Hematopoietic multipotent progenitor cell (in vitro differentiated cells): ENCODE results near the gene TCIRG1. TPM values are rescaled to one million over a fixed set of nuclear protein-coding genes. Genes with fewer than 3 reads are reported as not detected.

Experiments
- DNase-seq, 3 donors: peaks; one replicate each; pipeline ENCODE4 v3.0.0-alpha.2; 2011 to 2015; ENCODE audit warnings: low read depth in 2 of 3, low spot score in 2 of 3
- total RNA-seq: library from RNA; depleted of rRNA; stranded (reverse); fragments of >200 nt; gene quantifications from one replicate; pipeline ENCODE4 v1.2.3, GENCODE V29; 2012

The TCIRG1 gene
- total RNA-seq, 1 donor: 99.9 TPM

DNA sequence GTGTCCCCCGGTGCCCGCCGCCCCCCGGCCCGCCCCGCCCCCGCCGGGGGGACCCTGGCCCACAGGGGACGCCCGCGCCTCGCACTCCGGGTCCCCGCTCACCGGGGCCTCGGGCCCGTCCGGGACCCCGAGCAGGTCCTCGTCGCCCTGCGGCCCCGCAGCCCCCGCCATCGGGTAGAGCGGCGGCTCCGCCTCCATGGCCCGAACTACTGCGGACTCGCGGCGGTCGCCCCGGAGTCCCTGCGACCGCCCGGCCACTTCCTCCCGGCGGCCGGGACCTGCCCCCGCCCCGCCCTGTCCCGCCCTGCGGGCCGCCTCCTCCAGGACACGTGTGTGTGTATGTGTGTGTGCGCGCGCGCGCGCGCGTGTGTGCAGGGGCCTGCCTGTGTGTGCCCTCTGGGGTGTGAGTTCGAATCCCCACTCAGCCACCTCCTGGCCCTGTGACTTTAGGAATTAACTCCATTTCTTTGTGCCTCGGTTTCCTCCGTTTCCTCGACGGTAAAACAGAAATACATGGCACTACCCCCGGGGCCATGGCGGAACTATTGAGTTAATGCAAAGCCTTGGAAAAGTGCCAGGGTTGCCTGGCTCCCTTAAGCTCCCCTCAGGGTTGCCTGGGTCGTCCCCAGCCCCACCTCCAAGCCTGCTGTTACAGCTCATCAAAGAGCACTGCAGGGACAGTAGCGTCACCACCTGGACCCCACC lies 34.8 kb upstream of the TCIRG1 start, which contains the start of gene UNC93B1:
Gene UNC93B1, minus strand, starts transcription at position 252 of the 705 bp plus-strand sequence. Its CDS starts 54 bp downstream, at position 198.
- peak in 2 of 3 donors; percentile 69 to 73 for DNase-seq

- no peak for DNase-seq
Observed at GRCh38 chr11:68004551-68005335, 34.1 kb upstream of the TCIRG1 start.

DNA sequence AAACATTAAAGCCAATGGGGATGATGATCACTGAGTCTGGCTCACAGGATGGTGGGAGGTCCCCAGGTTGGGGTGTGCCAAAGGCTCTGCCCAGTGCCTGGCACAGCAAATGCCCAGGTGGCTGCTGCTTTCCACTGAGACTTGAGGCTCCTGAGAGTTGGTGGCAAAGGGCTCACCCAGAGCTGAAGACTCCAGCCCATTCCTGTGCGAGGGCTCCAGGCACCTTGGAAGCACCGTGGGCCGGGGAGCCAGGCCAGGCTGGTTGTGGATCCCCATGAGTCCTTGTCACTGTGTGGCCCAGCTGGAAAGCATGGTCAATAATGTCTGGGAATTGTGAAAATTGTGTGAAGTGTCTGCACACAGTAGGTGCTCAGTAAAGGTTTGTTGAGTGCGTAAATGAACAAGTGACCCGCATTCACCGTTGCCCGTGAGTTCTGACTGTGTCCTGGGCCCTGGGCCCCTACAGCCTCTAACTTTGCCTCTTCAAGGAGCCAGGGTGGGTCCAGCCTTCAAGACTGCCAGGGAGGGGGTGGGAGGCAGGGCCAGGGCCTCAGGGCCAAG lies 32.1 kb upstream of the TCIRG1 start:
- DNase-seq: no peak

DNA sequence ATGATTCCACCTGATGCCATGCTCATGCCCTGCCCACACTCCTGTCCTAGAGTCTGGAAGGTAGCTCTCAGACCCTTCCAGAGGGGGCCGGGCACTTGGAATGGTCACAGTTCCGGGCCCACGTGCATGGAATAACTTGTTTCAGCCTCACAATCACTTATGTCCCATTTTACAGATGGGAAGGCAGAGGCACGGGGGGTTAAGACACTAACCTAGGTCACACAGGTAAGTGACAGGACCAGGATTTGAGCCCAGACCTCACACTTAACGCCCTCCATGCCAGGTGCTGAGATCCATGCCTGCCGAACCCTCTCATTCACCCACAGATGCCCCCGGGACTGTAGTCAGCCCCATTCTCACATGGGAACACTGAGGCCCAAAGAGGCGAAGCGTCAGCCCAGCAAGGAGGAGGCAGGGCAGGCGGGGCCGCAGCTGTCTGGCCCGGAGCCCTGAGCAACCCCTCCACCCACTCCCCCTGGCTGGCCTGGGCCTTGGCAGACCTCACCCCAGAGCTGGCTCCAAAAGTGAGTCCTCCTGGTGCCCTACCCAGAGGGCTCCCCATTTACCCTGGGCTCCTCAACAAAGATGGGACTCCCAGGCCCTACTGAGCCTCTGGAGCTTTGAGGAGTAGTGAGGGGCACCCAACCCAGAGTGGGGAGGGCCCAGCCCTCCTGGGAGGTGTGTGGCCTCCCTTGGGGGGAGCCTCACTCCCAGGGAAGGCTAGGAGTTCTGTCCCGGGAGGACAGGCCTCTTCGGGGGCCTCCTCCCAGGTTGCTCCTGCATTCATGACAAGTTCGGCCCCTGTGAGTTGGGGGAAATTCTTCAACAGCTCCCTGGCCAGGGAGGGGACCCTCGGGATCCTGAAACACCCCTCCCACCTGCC lies 31.1 kb upstream of the TCIRG1 start:
- DNase-seq: no peak

GRCh38 chr11:68008381-68009337 lies 30.2 kb upstream of the TCIRG1 start:
- peak in 1 of 3 donors; percentile 64 for DNase-seq

GRCh38 chr11:68009391-68010089 lies 29.3 kb upstream of the TCIRG1 start:
- DNase-seq: peak in 2 of 3 donors; percentile 79 to 86

DNA sequence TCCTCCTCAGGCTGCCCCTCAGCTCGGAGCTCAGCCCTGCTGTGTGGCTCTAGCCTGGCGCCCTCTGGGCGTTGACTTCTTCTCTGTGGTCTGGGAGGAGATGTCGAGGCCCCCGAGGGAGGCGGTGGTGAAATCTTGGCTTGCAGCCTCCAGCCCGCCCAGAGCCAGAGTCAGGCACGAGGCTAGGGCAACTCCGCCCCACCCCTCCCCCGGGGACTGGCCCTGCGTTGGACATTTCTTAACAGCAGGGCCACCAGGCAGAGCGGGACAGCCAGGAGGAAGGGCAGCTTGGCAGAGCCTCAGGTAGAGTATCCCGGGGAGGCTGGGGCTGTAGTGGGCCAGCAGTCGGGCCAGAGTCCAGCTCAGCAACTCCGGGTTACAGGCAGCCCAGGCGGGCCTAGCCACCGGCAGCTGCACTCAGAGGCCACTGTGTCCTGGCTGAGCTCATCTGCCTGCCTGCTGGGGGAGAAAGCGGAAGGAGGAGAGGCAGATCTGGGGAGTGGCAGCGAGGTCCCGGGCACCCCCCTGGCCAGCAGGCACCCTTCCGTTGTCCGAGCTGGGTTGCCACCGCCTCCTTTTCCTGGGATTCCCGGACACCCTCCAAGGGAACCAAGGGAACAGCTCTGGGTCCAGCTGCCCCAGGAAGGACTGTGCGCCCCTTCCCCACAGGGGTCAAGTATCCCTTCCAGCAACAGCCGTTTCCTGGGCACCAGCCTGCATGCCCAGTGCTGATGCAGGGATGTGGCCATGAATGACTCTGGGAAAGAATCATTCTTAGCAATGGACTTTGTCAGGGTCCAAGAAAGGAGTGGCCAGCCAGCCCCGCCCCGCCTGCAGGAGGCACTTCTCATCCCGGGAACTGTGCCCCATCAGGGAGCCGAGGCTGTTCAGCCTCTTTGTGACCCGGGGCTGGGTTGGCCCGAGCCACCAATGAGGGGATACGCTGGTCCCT lies 28.5 kb upstream of the TCIRG1 start, which contains the start of gene ALDH3B1:
Gene ALDH3B1, plus strand, starts transcription at position 238 of the 952 bp plus-strand sequence. CDS start 4,971 bp downstream, outside the sequence.
- DNase-seq: peak in 2 of 3 donors; percentile 63 to 76

DNA sequence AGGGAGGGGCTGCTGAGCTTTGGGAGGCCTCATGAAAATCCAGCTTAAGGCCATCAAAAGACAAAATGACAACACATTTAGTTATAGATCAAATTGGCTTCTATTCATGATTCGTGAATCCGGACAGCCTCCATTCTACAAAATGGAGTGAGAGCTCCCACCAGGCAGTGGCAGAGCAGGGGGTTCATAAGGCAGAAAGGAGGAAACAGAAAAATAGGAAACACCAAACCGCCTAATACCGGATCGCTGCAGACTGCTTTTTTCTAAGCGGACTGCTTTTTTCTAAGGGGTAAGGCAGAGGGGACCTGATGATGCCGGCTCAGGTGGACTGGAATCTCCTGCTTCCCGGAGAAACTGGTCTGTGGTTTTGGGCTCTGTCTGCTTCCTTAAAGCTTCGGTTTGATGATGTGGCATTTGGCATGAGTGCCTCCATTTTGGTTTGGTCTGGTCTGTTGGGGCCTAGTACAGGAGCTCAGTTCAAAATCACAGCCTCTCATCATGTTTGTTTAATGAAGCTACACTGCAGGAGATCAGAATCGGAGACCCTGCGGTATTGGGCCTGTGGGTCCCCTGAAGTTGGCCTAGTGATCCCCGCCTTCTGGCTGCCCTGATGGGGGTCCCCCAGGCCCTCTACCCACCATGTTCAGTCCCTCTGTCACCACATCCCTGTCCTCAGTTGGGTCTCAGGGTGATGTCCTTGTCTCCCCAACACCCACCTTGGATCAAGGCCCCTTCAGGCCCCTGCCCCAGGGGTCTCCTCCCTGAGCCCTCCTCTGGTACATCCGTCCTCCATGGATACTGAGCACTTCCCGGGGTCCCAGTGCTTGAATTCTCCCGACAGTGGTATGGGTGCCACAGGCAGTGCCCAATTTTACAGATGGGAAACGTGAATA lies 27.5 kb upstream of the TCIRG1 start:
- peak in 1 of 3 donors; percentile 59 for DNase-seq

GRCh38 chr11:68012044-68012842 lies 26.6 kb upstream of the TCIRG1 start:
- DNase-seq: peak in 1 of 3 donors; percentile 21

GRCh38 chr11:68012843-68013610 lies 25.8 kb upstream of the TCIRG1 start:
- DNase-seq: no peak

GRCh38 chr11:68013611-68014156 lies 25.1 kb upstream of the TCIRG1 start:
- no peak for DNase-seq

GRCh38 chr11:68014157-68014946 lies 24.5 kb upstream of the TCIRG1 start:
- peak in 2 of 3 donors; percentile 68 to 74 for DNase-seq

DNA sequence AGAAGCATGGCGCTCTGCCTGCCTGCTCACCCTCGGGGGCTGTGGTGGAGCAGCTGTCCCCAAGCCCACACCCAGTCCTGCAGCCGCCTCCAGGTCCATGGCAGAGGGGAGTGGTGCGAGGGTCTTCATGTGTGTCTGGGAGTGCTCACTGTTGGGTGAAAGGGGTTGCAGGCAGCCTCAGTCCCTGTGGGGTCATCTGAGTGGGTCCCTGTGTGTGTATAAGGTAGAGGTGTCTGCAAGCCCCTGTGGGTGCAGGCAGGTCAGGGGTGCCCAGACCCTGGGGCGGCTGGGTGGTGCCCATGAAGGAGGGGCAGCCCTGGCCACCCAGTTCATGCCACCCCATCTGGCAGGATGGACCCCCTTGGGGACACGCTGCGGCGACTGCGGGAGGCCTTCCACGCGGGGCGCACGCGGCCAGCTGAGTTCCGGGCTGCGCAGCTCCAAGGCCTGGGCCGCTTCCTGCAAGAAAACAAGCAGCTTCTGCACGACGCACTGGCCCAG lies 23.8 kb upstream of the TCIRG1 start:
- no peak for DNase-seq

DNA sequence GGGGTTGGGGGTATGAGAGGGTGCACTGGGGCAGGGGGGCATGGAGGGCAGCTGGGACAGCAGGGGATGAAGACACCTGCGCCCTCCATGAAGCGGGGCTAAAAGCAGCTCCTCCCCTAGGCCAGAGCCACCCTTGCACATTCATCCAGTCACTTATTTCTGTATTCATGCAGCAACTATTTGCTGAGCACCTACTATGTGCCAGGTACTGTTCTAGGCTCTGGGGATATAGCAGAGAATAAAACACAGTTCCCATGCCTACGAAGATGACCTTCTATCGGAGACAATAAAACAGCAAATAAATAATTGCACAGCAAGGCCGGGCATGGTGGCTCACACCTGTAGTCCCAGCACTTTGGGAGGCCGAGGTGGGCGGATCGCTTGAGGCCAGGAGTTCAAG lies 23.4 kb upstream of the TCIRG1 start:
- DNase-seq: no peak
